GM12891 (cell line): ENCODE results near the gene KRTAP10-7.
"Not testable (repeated sequence)": the region's sequence is repeated elsewhere in the genome, so short reads cannot be mapped to it uniquely, and the experiment has no call there.

Experiments
- PAX5 ChIP-seq: IDR thresholded peaks from 2 replicates; pipeline ENCODE4 v1.6.1; 2011; ENCODE audit warnings: low read length, moderate library complexity, mild to moderate bottlenecking; ENCODE audit not compliant: insufficient read depth, severe bottlenecking
- POLR2A ChIP-seq: IDR thresholded peaks from 2 replicates; pipeline ENCODE4 v1.6.1; 2011; ENCODE audit warnings: low read depth, low read length, control low read depth
- POLR2AphosphoS5 ChIP-seq: IDR thresholded peaks from 2 replicates; pipeline ENCODE4 v1.6.1; 2011; ENCODE audit warnings: low read depth, low read length, control low read depth
- SPI1 ChIP-seq: IDR thresholded peaks from 2 replicates; pipeline ENCODE4 v1.6.1; 2011; ENCODE audit warnings: low read depth, low read length, control low read depth
- TAF1 ChIP-seq: IDR thresholded peaks from 2 replicates; pipeline ENCODE4 v1.6.1; 2011; ENCODE audit warnings: low read depth, low read length, control low read depth

DNA sequence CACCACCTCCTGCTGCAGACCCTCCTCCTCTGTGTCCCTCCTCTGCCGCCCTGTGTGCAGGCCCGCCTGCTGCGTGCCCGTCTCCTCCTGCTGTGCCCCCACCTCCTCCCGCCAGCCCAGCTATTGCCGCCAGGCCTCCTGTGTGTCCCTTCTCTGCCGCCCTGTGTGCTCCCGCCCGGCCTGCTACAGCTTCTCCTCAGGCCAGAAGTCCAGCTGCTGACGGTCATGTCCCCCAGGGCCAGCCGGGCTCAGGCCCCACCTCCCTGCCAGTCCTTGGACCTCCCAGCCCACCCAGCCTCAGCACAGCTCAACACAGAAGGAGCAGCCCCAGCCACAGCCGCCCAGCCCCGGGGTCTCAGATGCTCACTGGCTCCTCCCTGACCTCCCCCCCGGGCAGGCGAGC is 27.4 kb downstream of the KRTAP10-7 start:
- TF ChIP-seq POLR2A, POLR2AphosphoS5, TAF1, SPI1, PAX5: not testable (repeated sequence)
